ENCODE measurements around the gene VNN1. TPM values are rescaled to one million over a fixed set of nuclear protein-coding genes. Genes with fewer than 3 reads are reported as not detected.

Gene VNN1
- total RNA-seq, 2 donors from 2014 or later: 0.19 to 1.1 TPM

DNA sequence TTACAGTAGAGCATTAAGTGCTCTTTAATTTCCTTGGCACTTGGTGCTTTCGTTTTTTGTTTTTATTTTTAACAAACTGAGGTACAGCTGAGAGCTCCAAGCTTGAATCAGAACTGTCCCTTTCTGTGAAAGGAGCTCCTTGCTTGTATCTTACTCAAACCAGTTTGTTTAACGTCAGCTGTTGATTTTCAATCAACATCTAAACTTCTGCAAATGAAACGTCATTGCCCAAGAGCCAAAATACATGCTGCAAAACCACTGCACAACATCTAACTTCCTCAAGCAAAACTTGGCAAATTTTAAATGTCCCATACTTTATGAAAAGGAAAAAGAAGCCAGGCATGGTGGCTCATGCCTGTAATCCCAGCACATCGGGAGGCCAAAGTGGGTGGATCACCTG, 28.6 kb upstream of the VNN1 start:
- no peaks in the 10 kb centered on the region for H3K36me3 ChIP-seq
- no peak for DNase-seq (ENCODE audit: low spot score)
- no peaks in the 10 kb centered on the region for H3K27me3 ChIP-seq
- H3K4me3 ChIP-seq: no peak overlapping the region
- H3K27ac ChIP-seq: no peak overlapping the region
- TF ChIP-seq, protein P1, sequence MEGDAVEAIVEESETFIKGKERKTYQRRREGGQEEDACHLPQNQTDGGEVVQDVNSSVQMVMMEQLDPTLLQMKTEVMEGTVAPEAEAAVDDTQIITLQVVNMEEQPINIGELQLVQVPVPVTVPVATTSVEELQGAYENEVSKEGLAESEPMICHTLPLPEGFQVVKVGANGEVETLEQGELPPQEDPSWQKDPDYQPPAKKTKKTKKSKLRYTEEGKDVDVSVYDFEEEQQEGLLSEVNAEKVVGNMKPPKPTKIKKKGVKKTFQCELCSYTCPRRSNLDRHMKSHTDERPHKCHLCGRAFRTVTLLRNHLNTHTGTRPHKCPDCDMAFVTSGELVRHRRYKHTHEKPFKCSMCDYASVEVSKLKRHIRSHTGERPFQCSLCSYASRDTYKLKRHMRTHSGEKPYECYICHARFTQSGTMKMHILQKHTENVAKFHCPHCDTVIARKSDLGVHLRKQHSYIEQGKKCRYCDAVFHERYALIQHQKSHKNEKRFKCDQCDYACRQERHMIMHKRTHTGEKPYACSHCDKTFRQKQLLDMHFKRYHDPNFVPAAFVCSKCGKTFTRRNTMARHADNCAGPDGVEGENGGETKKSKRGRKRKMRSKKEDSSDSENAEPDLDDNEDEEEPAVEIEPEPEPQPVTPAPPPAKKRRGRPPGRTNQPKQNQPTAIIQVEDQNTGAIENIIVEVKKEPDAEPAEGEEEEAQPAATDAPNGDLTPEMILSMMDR (IDR thresholded peaks at IDR 0.05): no peak
- H3K9me3 ChIP-seq: no peaks in the 10 kb centered on the region
- H3K4me1 ChIP-seq: no peaks in the 10 kb centered on the region

DNA sequence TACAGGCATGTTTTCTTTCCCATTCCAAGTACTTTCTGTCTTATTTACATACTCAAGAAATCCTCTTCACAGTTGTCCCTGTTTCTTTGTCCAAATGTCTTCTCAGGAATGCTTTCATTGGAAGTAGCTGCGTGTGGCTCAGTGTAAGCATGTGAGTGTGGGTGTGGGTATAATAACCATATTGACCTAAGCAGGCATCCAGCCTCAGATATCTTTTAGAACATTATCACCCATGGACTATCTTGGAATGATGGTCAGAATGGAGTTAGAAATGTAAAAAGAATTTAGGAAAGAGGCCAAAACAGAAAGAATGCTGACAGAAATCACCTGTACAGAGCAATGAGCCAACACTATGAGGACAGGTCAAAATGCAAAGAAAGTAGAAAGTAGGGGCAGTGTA, 27.4 kb upstream of the VNN1 start:
- Histone ChIP-seq H3K4me3 (no peak overlapping the region), H3K9me3 (no peaks in the 10 kb centered on the region), H3K27me3 (no peaks in the 10 kb centered on the region), H3K27ac (no peak overlapping the region), H3K36me3 (no peaks in the 10 kb centered on the region), H3K4me1 (no peaks in the 10 kb centered on the region)
- DNase-seq (ENCODE audit: low spot score): no peak
- TF ChIP-seq, protein P1 (IDR thresholded peaks at IDR 0.05): no peak

GRCh38 chr6:132736239-132736638, 22.4 kb upstream of the VNN1 start:
- DNase-seq (ENCODE audit: low spot score): no peak
- Histone ChIP-seq H3K27ac (no peak overlapping the region), H3K9me3 (no peaks in the 10 kb centered on the region)

GRCh38 chr6:132734694-132735236, 20.9 kb upstream of the VNN1 start:
- no peaks in the 10 kb centered on the region for H3K27me3 ChIP-seq
- TF ChIP-seq, protein P1 (IDR thresholded peaks at IDR 0.05): no peak
- DNase-seq (ENCODE audit: low spot score): no peak

More at GRCh38 chr6:132736239-132736638, 22.4 kb upstream of the VNN1 start:
- TF ChIP-seq, protein P1 (IDR thresholded peaks at IDR 0.05): no peak
- no peaks in the 10 kb centered on the region for H3K4me1 ChIP-seq
- no peak overlapping the region for H3K4me3 ChIP-seq
- no peaks in the 10 kb centered on the region for H3K27me3 ChIP-seq
- H3K36me3 ChIP-seq: no peaks in the 10 kb centered on the region

GRCh38 chr6:132733814-132734213, 20.0 kb upstream of the VNN1 start:
- TF ChIP-seq, protein P1 (IDR thresholded peaks at IDR 0.05): no peak
- H3K27me3 ChIP-seq: no peaks in the 10 kb centered on the region
- no peaks in the 10 kb centered on the region for H3K36me3 ChIP-seq
- H3K4me1 ChIP-seq: no peaks in the 10 kb centered on the region
- no peak for DNase-seq (ENCODE audit: low spot score)
- H3K27ac ChIP-seq: no peak overlapping the region
- no peak overlapping the region for H3K4me3 ChIP-seq
- H3K9me3 ChIP-seq: no peaks in the 10 kb centered on the region

More at GRCh38 chr6:132734694-132735236, 20.9 kb upstream of the VNN1 start:
- no peaks in the 10 kb centered on the region for H3K36me3 ChIP-seq
- no peak overlapping the region for H3K4me3 ChIP-seq
- H3K27ac ChIP-seq: no peak overlapping the region
- no peaks in the 10 kb centered on the region for H3K9me3 ChIP-seq
- H3K4me1 ChIP-seq: no peaks in the 10 kb centered on the region

DNA sequence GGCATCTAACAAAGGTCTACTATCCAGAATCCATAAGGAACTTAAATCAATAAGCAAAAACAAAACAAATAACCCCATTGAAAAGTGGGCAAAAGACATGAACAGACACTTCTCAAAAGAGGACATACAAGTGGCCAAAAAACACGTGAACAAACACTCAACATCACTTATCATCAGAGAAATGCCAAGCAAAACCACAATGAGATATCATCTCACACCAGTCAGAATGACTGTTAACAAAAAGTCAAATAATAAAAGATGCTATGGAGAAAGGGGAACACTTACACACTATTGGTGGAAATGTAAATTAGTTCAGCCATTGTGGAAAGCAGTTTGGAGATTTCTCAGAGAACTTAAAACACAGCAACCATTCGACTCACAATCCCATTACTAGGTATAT, 19.4 kb upstream of the VNN1 start:
- Histone ChIP-seq H3K4me1 (no peaks in the 10 kb centered on the region), H3K27ac (no peak overlapping the region), H3K27me3 (no peaks in the 10 kb centered on the region), H3K9me3 (no peaks in the 10 kb centered on the region), H3K4me3 (no peak overlapping the region), H3K36me3 (no peaks in the 10 kb centered on the region)
- TF ChIP-seq, protein P1 (IDR thresholded peaks at IDR 0.05): no peak
- DNase-seq (ENCODE audit: low spot score): no peak
